HG03565 (cell line): ENCODE results near the gene TRIM28.

ENCODE experiments used
- ATAC-seq: cut with Tn5 transposase; IDR thresholded peaks from one replicate; pipeline ENCODE4 v1.9.1; 2021; ENCODE audit warnings: mild to moderate bottlenecking, moderate library complexity; ENCODE audit not compliant: unreplicated experiment

TRIM28 gene

DNA sequence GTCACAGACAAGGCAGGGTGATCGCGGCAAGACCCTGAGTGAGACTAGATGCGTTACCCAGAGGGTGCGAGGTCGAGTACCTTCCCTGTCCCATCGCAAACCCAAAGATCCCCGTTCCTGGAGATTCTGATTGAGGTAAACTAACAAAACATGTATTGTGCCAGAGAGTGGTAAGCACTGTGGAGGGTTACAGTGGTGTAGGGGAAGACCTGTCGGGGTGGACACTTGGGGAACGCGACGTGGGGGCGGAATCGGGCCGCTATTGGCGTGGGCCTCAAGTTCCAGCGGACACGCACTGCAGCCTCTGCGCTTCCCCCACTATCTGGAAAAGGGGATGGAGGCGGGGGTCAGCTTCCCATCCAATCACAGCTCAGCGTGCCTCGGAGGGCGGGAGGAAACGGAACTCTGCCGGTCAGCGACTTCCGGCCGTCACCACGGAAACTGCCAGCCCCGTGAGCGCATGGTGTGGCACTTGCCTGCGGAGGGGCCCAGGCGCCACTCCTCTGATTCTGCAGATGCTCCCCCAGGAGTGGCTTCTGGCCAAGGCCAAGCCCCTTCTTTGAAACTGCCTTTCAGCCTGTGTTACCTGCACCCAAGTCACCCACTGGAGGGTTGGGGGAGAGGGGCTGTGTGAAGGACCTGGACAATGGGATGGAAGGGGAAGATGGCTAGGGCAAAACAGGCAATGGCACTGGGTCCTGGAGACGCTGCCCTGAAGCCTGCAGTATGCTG lies 15.6 kb downstream of the TRIM28 start:
- ATAC-seq: no peak

GRCh38 chr19:58560007-58560887 lies 16.4 kb downstream of the TRIM28 start:
- ATAC-seq: no peak

GRCh38 chr19:58560921-58561320 lies 17.1 kb downstream of the TRIM28 start:
- ATAC-seq: no peak

GRCh38 chr19:58561373-58562121 lies 17.7 kb downstream of the TRIM28 start:
- no peak for ATAC-seq

DNA sequence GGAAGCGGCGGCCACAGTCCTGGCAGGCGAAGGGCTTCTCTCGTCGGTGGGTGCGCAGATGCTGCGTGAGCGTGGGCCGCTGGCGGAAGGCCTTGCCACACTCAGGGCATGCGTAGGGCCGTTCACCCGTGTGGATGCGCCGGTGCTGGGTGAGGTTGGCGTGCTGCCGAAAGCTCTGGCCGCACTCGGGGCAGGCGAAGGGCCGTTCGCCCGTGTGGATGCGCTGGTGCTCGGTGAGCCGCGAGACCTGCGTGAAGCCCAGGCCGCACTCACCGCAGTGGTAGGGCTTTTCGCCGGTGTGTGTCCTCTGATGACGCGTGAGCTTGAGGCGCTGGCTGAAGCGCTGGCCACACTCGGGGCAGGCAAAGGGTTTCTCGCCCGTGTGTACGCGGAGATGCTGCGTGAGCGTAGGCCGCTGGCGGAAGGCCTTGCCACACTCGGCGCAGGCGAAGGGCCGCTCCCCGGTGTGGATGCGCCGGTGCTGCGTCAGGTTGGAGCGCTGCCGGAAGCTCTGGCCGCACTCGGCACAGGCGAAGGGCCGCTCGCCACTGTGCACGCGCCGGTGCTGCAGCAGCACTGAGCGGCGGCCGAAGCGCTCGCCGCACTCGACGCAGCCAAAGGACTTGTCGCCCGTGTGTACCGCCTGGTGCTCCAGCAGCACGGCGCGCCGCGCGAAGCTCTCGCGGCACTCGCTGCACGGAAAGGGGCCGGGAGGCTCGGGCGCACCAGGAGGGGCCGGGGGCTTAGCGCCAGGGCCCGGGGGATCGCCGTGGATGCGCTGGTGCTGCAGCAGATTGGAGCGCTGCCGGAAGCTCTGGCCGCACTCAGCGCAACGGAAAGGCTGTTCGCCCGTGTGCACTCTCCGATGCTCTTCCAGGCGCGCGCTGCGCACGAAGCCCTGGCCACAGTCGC lies 18.5 kb downstream of the TRIM28 start:
- ATAC-seq: no peak

DNA sequence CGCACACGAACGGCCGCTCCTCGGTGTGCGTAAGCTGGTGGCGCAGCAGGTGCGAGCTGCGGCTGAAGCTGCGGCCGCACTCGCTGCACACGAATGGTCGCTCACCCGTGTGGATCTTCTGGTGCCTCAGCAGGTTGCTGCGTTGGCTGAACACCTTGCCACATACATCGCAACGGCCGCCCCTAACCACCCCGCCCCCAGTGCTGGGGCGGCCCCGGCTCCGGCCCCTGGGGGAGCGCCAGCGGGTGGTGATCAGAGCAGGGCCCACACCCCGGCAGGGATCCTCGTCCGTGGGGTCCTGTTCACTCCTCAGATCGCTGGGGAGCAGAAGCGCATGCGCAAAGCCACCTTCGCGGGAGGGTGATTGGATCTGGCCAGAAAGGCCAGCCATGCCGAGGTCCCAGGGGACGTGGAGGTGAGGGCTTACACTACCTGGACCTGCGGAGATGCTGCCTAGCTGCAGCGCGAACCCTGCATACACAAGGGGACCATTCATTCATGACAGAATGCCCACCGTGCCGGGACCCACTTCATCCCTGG lies 19.2 kb downstream of the TRIM28 start:
- no peak for ATAC-seq

GRCh38 chr19:58563823-58564222 lies 20.0 kb downstream of the TRIM28 start:
- ATAC-seq: no peak

DNA sequence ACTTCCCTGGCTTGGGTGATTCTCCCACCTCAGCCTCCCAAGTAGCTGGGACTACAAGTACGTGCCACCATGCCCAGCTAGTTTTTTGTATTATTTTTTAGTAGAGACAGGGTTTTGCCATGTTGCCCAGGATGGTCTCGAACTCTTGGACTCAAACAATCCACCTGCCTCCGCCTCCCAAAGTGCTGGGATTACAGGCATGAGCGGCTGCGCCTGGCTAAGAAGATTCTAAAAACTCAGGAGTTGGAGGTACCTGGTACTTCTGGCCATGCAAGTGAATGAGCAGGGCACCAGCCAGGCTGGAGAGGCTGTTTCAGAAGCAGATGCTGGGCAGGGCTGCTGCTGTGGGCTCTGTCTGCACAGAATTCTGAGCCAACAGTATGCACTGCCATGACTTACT lies 23.1 kb downstream of the TRIM28 start:
- ATAC-seq: no peak

GRCh38 chr19:58568453-58569130 lies 24.7 kb downstream of the TRIM28 start:
- no peak for ATAC-seq

- ATAC-seq: no peak
These were observed 25.5 kb downstream of the TRIM28 start for GRCh38 chr19:58569191-58569942.

DNA sequence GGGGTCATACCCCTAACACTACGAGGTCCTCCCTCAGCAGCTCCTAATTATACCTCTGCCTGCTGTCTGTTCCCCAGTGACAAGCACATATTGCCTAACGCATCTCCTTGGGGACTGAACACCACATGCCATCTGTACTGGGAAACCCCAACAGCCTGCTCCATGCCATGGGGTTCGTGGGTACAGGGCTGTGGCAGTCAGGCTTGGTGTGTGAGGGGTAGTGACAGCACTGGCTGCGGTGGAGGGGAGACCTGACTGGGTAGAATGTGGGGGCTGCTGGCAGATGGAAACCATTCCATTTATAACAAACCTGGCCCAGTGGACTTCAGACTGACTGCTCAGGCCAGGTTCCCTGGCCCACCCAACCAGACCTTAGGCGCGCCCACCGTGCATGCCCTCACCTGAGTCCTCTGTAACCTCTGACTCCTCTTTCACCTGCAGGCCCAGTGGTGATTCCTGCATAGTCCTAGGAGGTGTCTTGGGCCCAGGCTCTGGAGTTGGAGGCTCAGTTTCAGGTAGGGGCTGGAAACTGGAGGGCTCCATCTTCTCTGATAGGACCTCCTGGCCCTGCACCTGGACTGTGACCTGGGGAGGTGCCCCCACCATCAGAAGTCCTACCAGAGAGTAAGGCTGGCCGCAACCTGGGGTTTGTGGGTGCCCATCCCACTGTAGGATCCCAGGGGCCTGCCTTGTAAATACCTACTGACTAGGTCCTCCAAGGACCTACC lies 26.2 kb downstream of the TRIM28 start:
- ATAC-seq: no peak

GRCh38 chr19:58570770-58571574 lies 27.1 kb downstream of the TRIM28 start:
- no peak for ATAC-seq

- no peak for ATAC-seq
These were observed 27.7 kb downstream of the TRIM28 start for GRCh38 chr19:58571575-58571947.

DNA sequence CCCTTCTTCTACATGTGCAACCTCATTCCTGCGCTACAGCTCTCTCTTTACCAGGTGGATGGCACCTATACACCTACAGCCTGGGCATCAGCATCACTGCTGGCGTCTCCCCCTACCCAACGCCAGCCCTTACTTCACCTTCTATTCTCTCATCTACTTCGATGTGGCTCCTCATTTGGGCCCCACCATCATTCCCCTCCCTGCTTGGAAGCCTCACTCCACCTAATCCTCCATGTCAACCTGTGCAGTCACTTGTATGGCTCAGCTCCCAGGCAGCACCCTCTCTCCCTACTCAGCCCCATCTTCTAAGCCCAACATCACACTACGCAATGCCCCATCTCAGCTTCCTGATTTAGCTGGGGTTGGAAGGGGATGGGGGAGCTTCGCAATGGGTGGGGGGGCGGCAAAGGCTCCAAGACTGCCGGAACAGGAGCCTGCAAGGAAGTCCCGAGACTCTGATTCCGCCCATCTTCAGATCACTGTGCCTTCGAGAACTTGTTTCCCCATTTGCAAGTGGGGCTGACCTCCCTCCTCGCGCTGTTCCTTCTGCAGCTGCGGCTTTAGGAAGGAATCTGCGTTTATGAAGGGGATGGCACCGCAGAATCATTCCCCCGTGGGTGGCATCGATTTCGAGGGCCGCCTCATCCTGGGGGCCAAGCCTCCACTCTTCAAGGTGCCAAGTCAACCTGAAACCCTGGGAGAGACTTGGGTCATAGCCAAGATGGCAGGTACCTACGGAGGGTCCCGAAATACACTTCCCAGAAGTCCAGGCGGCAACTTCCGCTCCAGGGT lies 28.4 kb downstream of the TRIM28 start:
- ATAC-seq: no peak

DNA sequence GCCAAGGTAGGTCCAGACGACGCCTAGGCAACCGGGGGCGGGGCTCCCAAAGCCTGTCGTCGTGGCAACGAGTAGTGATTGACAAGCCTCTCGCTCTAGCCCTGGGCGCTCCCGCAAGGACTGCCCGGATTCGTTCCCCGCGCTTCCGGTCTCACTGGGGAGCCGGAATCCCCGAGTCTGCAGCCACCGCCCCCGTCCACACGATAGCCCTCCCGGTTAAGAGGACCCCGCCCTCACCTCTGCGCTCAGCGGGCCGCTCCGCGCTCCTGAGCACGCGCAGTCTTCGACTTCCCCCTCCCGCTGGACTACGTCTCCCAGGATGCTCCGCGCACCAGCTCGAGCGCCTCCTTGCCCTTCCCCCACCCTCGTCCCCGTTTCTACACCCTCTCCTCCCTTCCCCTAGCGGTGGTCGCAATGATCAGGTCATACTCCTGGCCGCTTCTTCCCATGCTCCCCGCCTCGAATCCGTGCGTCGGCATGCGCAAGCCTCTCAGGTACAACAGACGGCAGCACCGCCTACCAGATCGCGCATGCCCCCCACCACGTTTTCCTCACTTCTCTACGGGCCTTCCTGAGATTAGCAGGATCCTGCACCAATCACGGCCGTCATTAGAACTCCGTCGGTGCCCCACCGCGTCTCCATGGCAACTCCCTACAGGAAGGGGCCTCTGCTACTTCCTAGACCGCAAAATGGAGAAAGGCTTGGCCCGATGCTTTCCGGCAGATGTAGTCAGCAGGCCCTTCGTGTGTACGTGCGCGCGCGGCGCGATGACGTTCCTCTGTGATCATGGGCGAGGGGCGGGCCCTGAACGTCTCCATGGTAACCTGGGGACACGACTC lies 29.2 kb downstream of the TRIM28 start, which contains the start of gene MZF1:
Gene MZF1, minus strand, starts transcription at position 518 of the 840 bp plus-strand sequence. CDS start 1,946 bp downstream, outside the sequence.
- ATAC-seq: peak; percentile 44
